Loucy (cell line): Measurements from ENCODE around the gene SPDL1.

Experiments
- H2AFZ ChIP-seq: fragments of 200-600 bp; sonication (generic); 2 replicates; pipeline ENCODE4 v1.6.0; 2016; ENCODE audit warnings: antibody characterized with exemption, mild to moderate bottlenecking, low read length, moderate library complexity
- H3F3A ChIP-seq: fragments of 200-600 bp; 2 replicates; pipeline ENCODE4 v1.6.0; 2016; ENCODE audit warnings: antibody characterized with exemption, low read depth, mild to moderate bottlenecking
- H3K27me3 ChIP-seq: fragments of 200-600 bp; sonication (generic); 2 replicates; pipeline ENCODE4 v1.6.1; 2014; ENCODE audit warnings: low read length, mild to moderate bottlenecking; ENCODE audit not compliant: insufficient read depth, poor library complexity, severe bottlenecking
- H3K36me3 ChIP-seq: fragments of 200-600 bp; sonication (generic); 2 replicates; pipeline ENCODE4 v1.6.1; 2016; ENCODE audit warnings: low read length; ENCODE audit not compliant: insufficient read depth
- H3K4me1 ChIP-seq: fragments of 200-600 bp; sonication (generic); 2 replicates; pipeline ENCODE4 v1.5.1; 2014; ENCODE audit warnings: low read length, mild to moderate bottlenecking; ENCODE audit not compliant: insufficient read depth, poor library complexity, severe bottlenecking
- H3K4me2 ChIP-seq: fragments of 200-600 bp; sonication (generic); 2 replicates; pipeline ENCODE4 v1.6.0; 2014; ENCODE audit warnings: antibody characterized with exemption, low read length, low read depth, mild to moderate bottlenecking; ENCODE audit not compliant: poor library complexity, severe bottlenecking
- H3K4me3 ChIP-seq: fragments of 200-600 bp; sonication (generic); 2 replicates; pipeline ENCODE4 v1.5.1; 2014; ENCODE audit warnings: low read length, mild to moderate bottlenecking, mixed read lengths; ENCODE audit not compliant: poor library complexity, severe bottlenecking
- H3K79me2 ChIP-seq: fragments of 200-600 bp; sonication (generic); 2 replicates; pipeline ENCODE4 v1.6.1; 2014; ENCODE audit warnings: low read length; ENCODE audit not compliant: insufficient read depth
- H3K9ac ChIP-seq: fragments of 200-600 bp; sonication (generic); 2 replicates; pipeline ENCODE4 v1.6.0; 2014; ENCODE audit warnings: mild to moderate bottlenecking, low read depth, low read length, moderate library complexity; ENCODE audit not compliant: poor library complexity, severe bottlenecking
- H3K9me2 ChIP-seq: fragments of 200-600 bp; sonication (generic); replicated peaks from 2 replicates; pipeline ENCODE4 v1.6.1; 2016; ENCODE audit warnings: low read depth, low read length, mixed read lengths
- H3K9me3 ChIP-seq: fragments of 200-600 bp; sonication (generic); 2 replicates; pipeline ENCODE4 v1.6.1; 2014; ENCODE audit warnings: mild to moderate bottlenecking, antibody characterized with exemption, low read length, low read depth; ENCODE audit not compliant: insufficient read depth
- H4K20me1 ChIP-seq: fragments of 200-600 bp; sonication (generic); 2 replicates; pipeline ENCODE4 v1.6.0; 2014; ENCODE audit warnings: antibody characterized with exemption, low read length, mild to moderate bottlenecking; ENCODE audit not compliant: insufficient read depth, poor library complexity, severe bottlenecking
- CTCF ChIP-seq: fragments of 200-600 bp; sonication (generic); conservative IDR thresholded peaks from 2 replicates; pipeline ENCODE4 v1.5.1; 2014; ENCODE audit warnings: mild to moderate bottlenecking, antibody characterized with exemption, low read length
- EZH2phosphoT487 ChIP-seq: fragments of 200-600 bp; IDR thresholded peaks from 2 replicates; pipeline ENCODE4 v1.6.1; 2018; ENCODE audit warnings: antibody characterized with exemption, mild to moderate bottlenecking, moderate library complexity, borderline replicate concordance

The SPDL1 gene

DNA sequence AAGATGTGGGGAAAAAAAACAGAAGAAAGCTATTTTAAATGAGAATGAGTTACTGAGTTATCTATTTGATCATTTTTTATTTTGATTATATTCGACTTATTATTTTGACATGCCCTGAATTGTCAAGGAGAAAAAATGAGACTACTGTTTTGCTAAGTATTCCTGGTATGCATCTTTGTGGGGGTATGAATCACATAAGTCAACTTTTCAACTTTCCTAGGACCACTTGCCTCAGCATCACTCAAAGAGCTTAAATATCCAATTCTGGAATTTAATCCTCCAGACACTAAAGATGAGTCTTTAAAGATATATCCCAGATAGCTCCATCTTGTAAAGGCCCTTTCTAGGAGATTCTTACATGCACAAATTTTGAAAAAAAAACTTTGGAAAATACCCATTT lies 17.4 kb upstream of the SPDL1 start:
- no peaks in the 10 kb centered on the region for H3K27me3 ChIP-seq
- H3K9me3 ChIP-seq, result no peaks in the 10 kb centered on the region
- H3K4me1 ChIP-seq, result no peaks in the 10 kb centered on the region
- H3K79me2 ChIP-seq, result no peaks in the 10 kb centered on the region
- no peak overlapping the region for H3K4me2 ChIP-seq
- TF ChIP-seq EZH2phosphoT487 (no peak), CTCF (no peak)
- no peaks in the 10 kb centered on the region for H3K9me2 ChIP-seq
- H3F3A ChIP-seq, result no peaks in the 10 kb centered on the region
- H3K4me3 ChIP-seq, result no peak overlapping the region
- no peak overlapping the region for H3K9ac ChIP-seq
- no peaks in the 10 kb centered on the region for H4K20me1 ChIP-seq
- no peaks in the 10 kb centered on the region for H3K36me3 ChIP-seq
- H2AFZ ChIP-seq, result no peak overlapping the region

GRCh38 chr5:169567079-169567478 lies 16.5 kb upstream of the SPDL1 start:
- Histone ChIP-seq H3K4me1 (no peaks in the 10 kb centered on the region), H4K20me1 (no peaks in the 10 kb centered on the region), H3K9me3 (no peaks in the 10 kb centered on the region), H3K27me3 (no peaks in the 10 kb centered on the region), H3K4me2 (no peak overlapping the region), H3K79me2 (no peaks in the 10 kb centered on the region), H3K9me2 (no peaks in the 10 kb centered on the region), H3K4me3 (no peak overlapping the region), H3F3A (no peaks in the 10 kb centered on the region), H2AFZ (no peak overlapping the region), H3K36me3 (no peaks in the 10 kb centered on the region), H3K9ac (no peak overlapping the region)
- no peak for TF ChIP-seq CTCF
- TF ChIP-seq EZH2phosphoT487, result no peak

DNA sequence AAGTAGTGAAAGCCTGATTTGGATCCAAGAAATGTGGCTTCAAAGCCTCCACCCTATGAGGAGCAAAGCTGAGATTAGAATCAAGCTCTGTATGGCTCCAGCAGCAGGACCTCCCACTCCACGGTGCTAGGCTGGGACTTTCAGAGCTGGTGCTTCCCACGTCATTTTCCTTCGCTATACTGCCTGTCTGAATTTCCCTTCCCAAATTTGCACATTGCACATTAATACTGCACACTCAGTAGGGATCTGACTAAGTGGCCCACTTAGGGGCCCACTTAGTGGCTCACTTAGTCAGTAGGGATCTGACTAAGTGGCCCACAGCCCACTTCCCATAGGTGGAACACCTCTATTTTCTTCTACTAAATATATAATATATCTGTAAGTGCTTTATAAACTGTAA lies 14.1 kb upstream of the SPDL1 start:
- H3K36me3 ChIP-seq, result no peaks in the 10 kb centered on the region
- H3K9me3 ChIP-seq, result no peaks in the 10 kb centered on the region
- H3K4me3 ChIP-seq, result no peak overlapping the region
- no peak for TF ChIP-seq EZH2phosphoT487
- no peak for TF ChIP-seq CTCF
- no peaks in the 10 kb centered on the region for H4K20me1 ChIP-seq
- no peaks in the 10 kb centered on the region for H3K4me1 ChIP-seq
- H3F3A ChIP-seq, result no peaks in the 10 kb centered on the region
- H3K4me2 ChIP-seq, result no peak overlapping the region
- no peaks in the 10 kb centered on the region for H3K27me3 ChIP-seq
- H2AFZ ChIP-seq, result no peak overlapping the region
- no peaks in the 10 kb centered on the region for H3K79me2 ChIP-seq
- H3K9ac ChIP-seq, result no peak overlapping the region
- no peaks in the 10 kb centered on the region for H3K9me2 ChIP-seq
